A172 (cell line): ENCODE results near the gene MRPS22. TPM values are rescaled to one million over a fixed set of nuclear protein-coding genes. Genes with fewer than 3 reads are reported as not detected.
"Not testable (repeated sequence)": the region's sequence is repeated elsewhere in the genome, so short reads cannot be mapped to it uniquely, and the experiment has no call there.

Experiments used
- DNase-seq: peaks from one replicate; pipeline ENCODE4 v3.0.0-alpha.2; 2015; ENCODE audit warnings: low spot score
- total RNA-seq: library from RNA; depleted of rRNA; stranded (reverse); fragments of >200 nt; shearing (Covaris generic); gene quantifications from 2 replicates; pipeline ENCODE4 v1.2.3, GENCODE V29; 2014; rRNA removed

Gene MRPS22
- total RNA-seq, 1 experiment from 2014 or later, result 142 TPM

GRCh38 chr3:139394116-139394515 is 50.3 kb downstream of the MRPS22 start:
- no peak for DNase-seq

- DNase-seq, result no peak
Measured at GRCh38 chr3:139396707-139397106, 52.9 kb downstream of the MRPS22 start.

- not testable (repeated sequence) for DNase-seq
Measured at GRCh38 chr3:139401155-139401554, 57.3 kb downstream of the MRPS22 start.

Other genes with a start within 250 kb of the MRPS22 start
- 191 and 205 TPM in 2 replicates for gene COPB2, start 45.6 kb downstream of the MRPS22 start, total RNA-seq
- not detected in 2 replicates for gene RBP2, start 132.5 kb downstream of the MRPS22 start, total RNA-seq
- gene RBP1, start 195.7 kb downstream of the MRPS22 start, total RNA-seq, result 0.83 and 5.6 TPM in 2 replicates